Motor neuron (in vitro differentiated cells): Measurements from ENCODE around the gene SLC2A8. TPM values are rescaled to one million over a fixed set of nuclear protein-coding genes. Genes with fewer than 3 reads are reported as not detected.

Source experiments
- ATAC-seq, 8 experiments: fragments of 200-7000 bp; cut with Tn5 transposase; replicated peaks in 6 of 8; 2 replicates each; pipeline ENCODE4 v1.8.0; 2021; ENCODE audit warnings: mild to moderate bottlenecking in 8 of 8, moderate library complexity in 8 of 8
- H3K27ac ChIP-seq, 2 donors: fragments of 250-450 bp; sonication (Bioruptor Pico); 2 replicates each; pipeline ENCODE4 v1.9.0; 2021; ENCODE audit warnings: antibody characterized with exemption in 2 of 2, mild to moderate bottlenecking in 2 of 2, moderate library complexity in 1 of 2
- H3K4me1 ChIP-seq, 2 donors: fragments of 250-450 bp; sonication (Bioruptor Pico); replicated peaks in 1 of 2; 2 replicates each; pipeline ENCODE4 v1.6.1; 2021; ENCODE audit warnings: antibody characterized with exemption in 2 of 2, mild to moderate bottlenecking in 2 of 2, moderate library complexity in 1 of 2
- H3K4me3 ChIP-seq, 5 donors: fragments of 250-450 bp; sonication (Bioruptor Pico); 2 replicates each; pipeline ENCODE4 v1.9.0; 2021; ENCODE audit warnings: antibody characterized with exemption in 5 of 5, mild to moderate bottlenecking in 5 of 5, moderate library complexity in 4 of 5
- WGBS, 10 experiments: fragments of 450-650 bp; shearing (Covaris generic); methylation state at CpG; one replicate each; pipeline ENCODE4 v1.0.0; 2022; 5-methylcytosine and 5-hydroxymethylcytosine counted together
- in situ Hi-C, 9 experiments: fragments of 400-800 bp; cut with MboI; loops; one replicate each; pipeline ENCODE4 v1.15.0; 2021; ENCODE audit warnings: low sequenced_read_pairs in 9 of 9, low pct_unique_long_range_greater_than_20kb in 2 of 9; ENCODE audit not compliant: unreplicated experiment in 9 of 9
- total RNA-seq, 8 experiments: library from RNA; unstranded; fragments of 300-600 nt; gene quantifications; 2 replicates each; pipeline versions ENCODE4 v1.2.3 to v1.2.4, GENCODE V29; 2022

The SLC2A8 gene
- total RNA-seq, 8 experiments from 2014 or later: 9.8 to 23.3 (median 11.3) TPM

DNA sequence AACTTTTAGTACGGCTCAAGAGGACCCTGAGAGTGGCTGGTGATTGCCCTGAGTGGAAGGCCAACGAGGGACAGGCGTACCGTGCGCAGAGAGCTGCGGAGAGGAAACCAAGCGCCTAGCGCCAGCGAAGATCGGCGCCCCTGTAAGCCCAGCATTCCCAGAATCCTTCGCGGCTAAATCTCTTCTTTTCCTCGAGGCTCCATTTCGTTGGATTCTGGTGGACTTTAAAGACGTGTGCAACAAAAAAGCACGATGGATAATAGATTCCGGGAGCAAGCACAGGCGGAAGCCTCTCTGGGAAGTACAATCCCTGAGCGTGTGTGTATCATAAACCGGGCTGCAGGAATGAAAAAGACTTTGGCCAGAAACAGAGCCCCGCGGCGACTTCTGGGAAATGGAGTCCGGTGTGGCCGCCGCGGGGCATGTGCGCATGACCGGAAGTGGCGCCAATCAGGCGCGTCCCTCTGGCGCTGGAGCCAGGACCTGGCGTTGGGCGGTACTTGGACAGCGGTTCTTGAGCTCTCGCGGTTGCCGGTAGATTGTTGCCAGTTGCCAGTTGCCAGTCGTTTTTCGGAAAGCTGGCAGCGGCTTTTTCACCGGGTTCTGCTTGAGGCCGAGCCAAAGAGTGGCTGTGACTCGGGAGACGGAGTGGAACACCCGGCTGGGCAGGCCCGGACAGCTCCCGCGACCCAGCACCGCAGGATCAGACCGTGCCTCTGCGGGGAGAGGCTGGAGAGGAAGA lies 27.1 kb downstream of the SLC2A8 start, which contains the start of gene ZNF79:
ZNF79 (plus strand) TSS at position 449 of the 742 bp plus-strand sequence. CDS start 406 bp downstream, outside the sequence.
- Histone ChIP-seq H3K4me1 (peaks cover 20 to 21% of the 10 kb centered on the region in 2 donors), H3K27ac (peak within 1 kb of the TSS; percentile 94 to 97), H3K4me3 (peak within 1 kb of the TSS; percentile 52 to 82 (median 82))
- peak; percentile 88 to 96 (median 94) for ATAC-seq
- in situ Hi-C loops: no loop called here
- WGBS, 10 experiments: 0 to 2% (median 1%) methylated on average over 7 to 27 of the region's 54 CpGs; no CpG with 5 or more reads in 2 of the 10 experiments

GRCh38 chr9:127424676-127424999 lies 27.7 kb downstream of the SLC2A8 start:
- peak in 2 of 8 experiments; percentile 40 to 52 for ATAC-seq
- H3K27ac ChIP-seq: peak overlapping the region; percentile 94 to 97
- WGBS, 10 experiments: 0 to 5% (median 0%) methylated on average over 1 to 13 of the region's 13 CpGs; no CpG with 5 or more reads in 5 of the 10 experiments
- H3K4me3 ChIP-seq: peak overlapping the region; percentile 52 to 82 (median 82)
- in situ Hi-C loops: no loop called here
- peaks cover 20 to 21% of the 10 kb centered on the region in 2 donors for H3K4me1 ChIP-seq

- H3K4me1 ChIP-seq: peaks cover 20 to 21% of the 10 kb centered on the region in 2 donors
- WGBS, 10 experiments: 86 to 100% (median 98%) methylated on average over 1 to 2 of the region's 2 CpGs; no CpG with 5 or more reads in 4 of the 10 experiments
- no peak overlapping the region for H3K4me3 ChIP-seq
- H3K27ac ChIP-seq: no peak overlapping the region
- in situ Hi-C loops: no loop called here
- ATAC-seq: no peak
Observed at GRCh38 chr9:127426756-127427155, 29.8 kb downstream of the SLC2A8 start.

DNA sequence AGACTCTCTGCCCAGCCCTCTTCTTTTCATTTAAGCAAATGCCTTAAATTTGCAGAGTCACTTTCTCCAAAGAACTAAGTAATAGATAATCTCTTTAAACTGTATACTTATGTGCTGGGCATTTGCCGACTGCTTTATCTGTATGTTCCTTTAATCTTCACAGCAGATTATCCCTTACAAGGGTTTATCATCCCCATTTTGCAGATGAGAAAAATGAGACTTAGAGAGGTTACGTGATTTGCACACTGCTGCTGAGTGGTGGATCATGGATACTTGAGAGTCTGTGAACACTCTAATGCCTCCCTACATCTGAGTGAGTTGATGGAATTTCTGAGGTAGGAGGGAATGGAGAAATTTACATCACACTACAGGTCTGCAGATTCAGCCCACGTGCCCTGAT lies 31.4 kb downstream of the SLC2A8 start:
- WGBS, 10 experiments: 61 to 100% (median 100%) methylated on average over 1 to 3 of the region's 3 CpGs; no CpG with 5 or more reads in 1 of the 10 experiments
- no peak overlapping the region for H3K27ac ChIP-seq
- in situ Hi-C loops: no loop called here
- ATAC-seq: no peak
- H3K4me3 ChIP-seq: no peak overlapping the region
- H3K4me1 ChIP-seq: peaks cover 8 to 12% of the 10 kb centered on the region in 2 donors

DNA sequence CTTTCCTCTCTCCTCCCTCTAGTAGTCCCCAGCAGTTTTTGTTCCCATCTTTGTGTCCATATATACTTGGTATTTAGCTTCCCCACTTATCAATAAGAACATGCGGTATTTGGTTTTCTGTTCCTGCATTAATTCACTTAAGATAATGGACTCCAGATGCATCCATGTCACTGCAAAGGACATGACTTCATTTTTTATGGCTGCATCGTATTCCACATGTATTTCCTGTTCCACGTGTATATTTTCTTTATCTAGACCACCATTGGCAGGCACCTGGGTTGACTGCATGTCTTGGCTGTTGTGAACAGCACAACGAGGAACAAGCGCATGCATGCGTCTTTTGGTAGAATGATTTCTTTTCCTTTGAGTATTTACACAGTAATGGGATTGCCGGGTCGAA lies 33.4 kb downstream of the SLC2A8 start:
- no peak overlapping the region for H3K4me3 ChIP-seq
- in situ Hi-C loops: no loop called here
- WGBS, 10 experiments: 83 to 100% (median 96%) methylated on average over 2 to 8 of the region's 8 CpGs; no CpG with 5 or more reads in 1 of the 10 experiments
- no peak overlapping the region for H3K27ac ChIP-seq
- no peak for ATAC-seq
- H3K4me1 ChIP-seq: peaks cover 4 to 8% of the 10 kb centered on the region in 2 donors

- in situ Hi-C loops: no loop called here
- 80 to 100% (median 97%) methylated on average over 1 to 8 of the region's 12 CpGs; no CpG with 5 or more reads in 3 of the 10 experiments for WGBS, 10 experiments
- no peak overlapping the region for H3K4me3 ChIP-seq
- H3K4me1 ChIP-seq: no peaks in the 10 kb centered on the region
- no peak overlapping the region for H3K27ac ChIP-seq
- no peak for ATAC-seq
Observed at GRCh38 chr9:127437497-127438264, 40.7 kb downstream of the SLC2A8 start.

DNA sequence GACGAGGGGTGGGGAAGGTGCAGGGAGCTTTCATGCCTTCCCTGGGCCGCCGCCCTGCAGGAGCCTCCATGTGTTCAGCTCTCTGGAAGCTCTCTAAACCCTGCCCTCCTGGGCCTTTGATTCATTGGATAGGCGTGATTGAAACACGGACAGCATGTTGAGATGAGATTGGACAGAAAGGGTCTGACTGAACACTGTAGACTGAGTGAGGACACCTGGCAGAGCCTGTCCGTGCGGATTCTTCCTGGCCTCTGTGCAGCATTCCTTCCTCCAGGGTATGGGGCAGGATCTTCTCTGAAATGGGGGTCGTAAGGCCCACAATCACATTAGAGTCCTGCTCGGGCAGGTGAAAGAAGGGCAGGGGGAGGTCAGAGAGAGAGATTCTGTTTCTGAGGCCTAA lies 41.4 kb downstream of the SLC2A8 start:
- in situ Hi-C loops: no loop called here
- ATAC-seq: no peak
- WGBS, 10 experiments: 88 to 100% (median 90%) methylated on average over 1 to 7 of the region's 9 CpGs; no CpG with 5 or more reads in 3 of the 10 experiments
- no peak overlapping the region for H3K27ac ChIP-seq
- H3K4me3 ChIP-seq: no peak overlapping the region
- H3K4me1 ChIP-seq: no peaks in the 10 kb centered on the region

DNA sequence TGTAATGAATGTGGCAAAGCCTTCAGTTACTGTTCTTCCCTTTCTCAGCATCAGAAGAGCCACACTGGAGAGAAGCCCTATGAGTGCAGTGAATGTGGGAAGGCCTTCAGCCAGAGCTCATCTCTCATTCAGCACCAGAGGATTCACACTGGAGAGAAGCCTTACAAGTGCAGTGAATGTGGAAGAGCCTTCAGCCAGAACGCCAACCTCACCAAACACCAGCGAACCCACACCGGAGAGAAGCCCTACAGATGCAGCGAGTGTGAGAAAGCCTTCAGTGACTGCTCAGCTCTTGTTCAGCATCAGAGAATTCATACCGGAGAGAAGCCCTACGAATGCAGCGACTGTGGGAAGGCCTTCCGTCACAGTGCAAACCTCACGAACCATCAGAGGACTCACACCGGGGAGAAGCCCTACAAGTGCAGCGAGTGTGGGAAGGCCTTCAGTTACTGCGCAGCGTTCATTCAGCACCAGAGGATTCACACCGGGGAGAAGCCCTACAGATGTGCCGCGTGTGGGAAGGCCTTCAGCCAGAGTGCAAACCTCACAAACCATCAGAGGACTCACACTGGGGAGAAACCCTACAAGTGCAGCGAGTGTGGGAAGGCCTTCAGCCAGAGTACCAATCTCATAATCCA lies 47.4 kb downstream of the SLC2A8 start:
- 86 to 100% (median 95%) methylated on average over 1 to 14 of the region's 17 CpGs; no CpG with 5 or more reads in 4 of the 10 experiments for WGBS, 10 experiments
- in situ Hi-C loops: no loop called here
- peak in 6 of 8 experiments; percentile 6 to 19 (median 10) for ATAC-seq
- H3K4me1 ChIP-seq: peaks cover 3 to 7% of the 10 kb centered on the region in 2 donors
- no peak overlapping the region for H3K4me3 ChIP-seq
- no peak overlapping the region for H3K27ac ChIP-seq

DNA sequence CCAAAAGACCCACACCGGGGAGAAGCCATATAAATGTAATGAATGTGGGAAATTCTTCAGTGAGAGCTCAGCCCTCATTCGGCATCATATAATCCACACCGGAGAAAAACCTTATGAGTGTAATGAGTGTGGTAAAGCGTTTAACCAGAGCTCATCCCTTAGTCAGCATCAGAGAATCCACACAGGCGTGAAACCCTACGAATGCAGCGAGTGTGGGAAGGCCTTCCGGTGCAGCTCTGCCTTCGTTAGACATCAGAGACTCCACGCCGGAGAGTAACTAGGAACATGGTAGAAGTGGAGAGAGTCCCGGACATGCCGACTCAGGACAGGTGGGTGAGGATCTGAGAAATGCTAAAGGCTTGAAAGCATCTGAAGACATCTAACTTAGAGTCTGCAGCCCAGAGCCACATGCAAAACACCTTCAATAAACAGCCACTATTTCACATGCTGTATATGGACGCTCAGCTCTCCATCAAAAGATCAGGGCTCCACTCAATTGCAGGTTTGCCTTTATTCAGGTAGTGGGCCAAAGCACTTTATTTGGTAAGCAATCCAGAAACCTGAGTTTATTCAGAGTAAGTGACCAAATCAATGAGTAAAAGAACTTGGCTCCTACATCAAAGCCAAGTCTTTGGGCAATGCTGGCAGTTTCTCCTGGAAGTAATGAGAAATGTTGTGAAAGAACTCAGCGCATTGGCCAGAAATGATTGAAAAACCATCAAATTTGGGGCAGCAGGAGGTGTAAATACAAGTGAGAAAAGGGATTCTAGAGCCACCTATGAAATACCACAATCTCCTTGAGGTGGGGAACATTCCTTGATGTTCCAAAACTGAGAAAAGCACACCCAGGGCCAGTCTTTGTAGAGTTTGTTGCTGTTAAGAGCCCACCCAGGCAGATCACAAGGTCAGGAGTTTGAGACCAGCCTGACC lies 48.2 kb downstream of the SLC2A8 start:
- in situ Hi-C loops: no loop called here
- no peak overlapping the region for H3K27ac ChIP-seq
- peak in 3 of 8 experiments; percentile 2 to 7 (median 4) for ATAC-seq
- H3K4me3 ChIP-seq: no peak overlapping the region
- peaks cover 10 to 13% of the 10 kb centered on the region in 2 donors for H3K4me1 ChIP-seq
- WGBS, 10 experiments: 54 to 100% (median 95%) methylated on average over 1 to 9 of the region's 15 CpGs; no CpG with 5 or more reads in 4 of the 10 experiments

GRCh38 chr9:127445851-127446712 lies 49.1 kb downstream of the SLC2A8 start:
- in situ Hi-C loops: no loop called here
- 58 to 100% (median 84%) methylated on average over 1 to 2 of the region's 4 CpGs; no CpG with 5 or more reads in 6 of the 10 experiments for WGBS, 10 experiments
- H3K4me1 ChIP-seq: peaks cover 10 to 13% of the 10 kb centered on the region in 2 donors
- ATAC-seq: peak in 3 of 8 experiments; percentile 1 to 9 (median 4)
- H3K4me3 ChIP-seq: no peak overlapping the region
- no peak overlapping the region for H3K27ac ChIP-seq

DNA sequence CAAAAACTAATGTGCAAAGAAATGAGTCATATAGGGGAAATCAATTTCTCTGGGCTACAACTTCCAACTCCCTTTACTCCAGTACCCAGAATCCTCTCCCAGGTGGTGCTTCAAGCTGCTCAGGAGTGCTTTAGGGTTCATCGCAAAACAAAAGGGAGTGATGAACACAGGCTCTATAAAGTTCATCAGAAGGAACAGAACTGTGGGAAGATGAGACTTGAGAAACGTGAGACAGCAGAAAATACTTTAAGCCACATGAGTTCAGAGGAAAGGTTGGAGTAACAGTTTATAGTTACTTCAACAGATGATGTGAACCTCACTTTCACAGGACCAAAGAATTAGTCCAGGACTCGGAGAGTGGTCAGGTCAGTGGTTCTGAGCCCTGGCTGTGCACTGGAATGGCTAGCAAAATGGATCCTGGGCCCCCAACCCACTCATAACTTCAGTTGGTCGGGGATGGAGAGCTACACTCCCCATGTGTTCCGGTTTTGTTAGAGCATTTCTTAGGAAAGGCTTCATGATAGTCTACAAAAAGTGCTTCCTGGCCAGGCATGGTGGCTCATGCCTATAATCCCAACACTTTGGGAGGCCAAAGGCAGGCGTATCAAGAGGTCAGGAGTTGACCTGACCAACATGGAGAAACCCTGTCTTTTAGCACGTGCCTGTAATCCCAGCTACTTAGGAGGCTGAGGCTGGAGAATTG lies 49.9 kb downstream of the SLC2A8 start:
- H3K4me1 ChIP-seq: peaks cover 10 to 13% of the 10 kb centered on the region in 2 donors
- in situ Hi-C loops: no loop called here
- no peak overlapping the region for H3K27ac ChIP-seq
- ATAC-seq: no peak
- no peak overlapping the region for H3K4me3 ChIP-seq
- 70 to 100% (median 85%) methylated on average over 1 to 4 of the region's 7 CpGs; no CpG with 5 or more reads in 2 of the 10 experiments for WGBS, 10 experiments
